Mammary epithelial cell (primary cell): ENCODE measurements around the gene VPS8.

Source experiments
- CTCF ChIP-seq, 2 donors: IDR thresholded peaks in 1 of 2; conservative IDR thresholded peaks in 1 of 2; 2 replicates each; pipeline ENCODE4 v1.5.1; 2011 to 2012; ENCODE audit warnings: inconsistent platforms in 2 of 2, low read length in 2 of 2, mild to moderate bottlenecking in 2 of 2, control low read depth in 1 of 2, low read depth in 1 of 2; ENCODE audit not compliant: insufficient read depth in 1 of 2; ENCODE audit errors: extremely low read depth in 1 of 2
- EZH2 ChIP-seq: IDR thresholded peaks from 2 replicates; pipeline ENCODE4 v1.6.1; 2012; ENCODE audit warnings: low read length, inconsistent platforms, borderline replicate concordance

- no peak for TF ChIP-seq CTCF (conservative IDR thresholded peaks at IDR 0.05 in 1 of 2, IDR thresholded peaks at IDR 0.05 in 1 of 2; ENCODE audit: extremely low read depth in 1 of 2, insufficient read depth in 1 of 2, low read depth in 1 of 2, low read length in 2 of 2)
- TF ChIP-seq EZH2 = no peak
Measured at GRCh38 chr3:185084402-185084801, 272.4 kb downstream of the VPS8 start.
